Measurements from ENCODE around the gene ITPK1.

DNA sequence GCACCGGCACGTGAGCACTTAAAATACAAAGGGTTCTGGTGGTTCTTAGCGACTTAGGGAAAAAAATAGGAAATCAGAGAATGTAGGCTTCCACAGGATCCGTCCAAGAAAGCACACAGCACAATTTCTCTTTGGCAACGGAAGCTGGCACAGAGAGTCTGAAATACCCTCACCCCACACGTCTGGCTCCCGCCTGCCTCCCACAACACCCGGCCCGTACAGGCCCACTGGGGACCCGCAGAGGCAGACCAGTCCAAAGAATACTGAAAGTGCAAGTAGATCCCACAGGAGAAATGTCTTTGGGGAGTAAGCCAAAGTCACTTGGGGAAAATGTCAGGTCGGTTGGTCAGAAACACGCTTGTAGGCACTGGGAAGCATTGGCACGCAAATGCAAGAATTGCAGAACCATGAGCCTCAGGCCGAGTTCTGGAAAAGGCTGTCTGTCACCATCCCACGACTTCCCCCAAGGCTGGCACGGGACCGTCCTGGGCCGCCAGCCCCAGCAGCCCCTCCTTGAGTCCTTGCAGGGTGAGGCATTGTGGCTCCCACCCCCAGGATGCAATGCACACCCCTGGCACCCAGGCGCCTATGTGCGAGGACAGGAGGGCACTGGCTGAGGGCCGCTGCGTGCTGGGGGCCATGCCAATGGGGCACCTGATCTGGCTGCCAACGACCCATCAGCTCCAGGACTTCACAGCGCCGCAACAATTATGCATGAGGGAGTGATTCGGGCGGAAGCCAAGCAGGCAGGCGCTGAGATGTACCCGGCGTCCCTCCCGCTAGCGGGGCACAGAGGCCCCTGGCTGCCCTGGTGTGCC, 163.0 kb downstream of the ITPK1 start:
- TF ChIP-seq CTCF (IDR thresholded peaks at IDR 0.05; ENCODE audit: low read depth, low read length) (no peak), EZH2phosphoT487 (IDR thresholded peaks at IDR 0.05; ENCODE audit: low read depth) (no peak)
